GM19372 (cell line): ENCODE results near the gene JMJD1C.
"Not testable (repeated sequence)": the region's sequence is repeated elsewhere in the genome, so short reads cannot be mapped to it uniquely, and the experiment has no call there.

Source experiments
- ATAC-seq: cut with Tn5 transposase; IDR thresholded peaks from one replicate; pipeline ENCODE4 v1.9.1; 2021; ENCODE audit warnings: mild to moderate bottlenecking, low read depth, moderate library complexity; ENCODE audit not compliant: unreplicated experiment

The JMJD1C gene

DNA sequence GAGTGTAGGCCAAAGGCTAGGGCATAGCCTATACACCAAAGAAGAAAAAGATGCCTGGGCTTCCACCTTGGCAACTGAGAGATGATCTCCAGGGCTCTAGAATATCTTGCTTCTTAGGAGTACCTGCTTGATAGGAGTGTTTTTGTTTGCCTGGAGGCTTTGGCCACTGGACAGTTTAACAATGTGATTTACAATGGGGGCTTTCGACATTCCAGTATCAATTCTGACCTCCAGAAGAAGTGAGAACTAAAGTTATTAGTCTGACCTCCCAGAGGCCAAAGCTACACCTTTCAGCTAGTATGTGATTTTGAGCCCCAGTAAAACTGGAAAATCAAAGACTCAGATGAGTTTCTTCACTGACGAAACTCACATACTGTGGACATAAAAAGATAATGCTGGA, 96.1 kb downstream of the JMJD1C start:
- no peak for ATAC-seq

DNA sequence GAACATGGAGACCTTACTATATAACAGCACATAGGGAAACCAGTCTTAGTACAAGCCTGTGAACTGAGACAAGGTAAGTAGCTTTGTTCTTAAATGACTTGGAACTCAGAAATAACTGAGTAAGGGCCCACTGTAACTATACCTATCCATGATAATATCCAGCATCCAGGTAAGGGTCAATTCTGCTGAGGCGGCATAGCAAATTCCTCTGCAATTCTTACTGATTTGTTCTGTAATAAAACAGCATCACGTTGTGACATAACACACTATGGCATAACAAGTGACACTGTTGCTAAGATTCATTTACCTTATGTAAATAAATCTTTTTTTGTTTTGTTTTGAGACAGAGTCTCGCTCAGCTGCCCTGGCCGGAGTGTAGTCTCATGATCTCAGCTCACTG, 97.4 kb downstream of the JMJD1C start:
- no peak for ATAC-seq

DNA sequence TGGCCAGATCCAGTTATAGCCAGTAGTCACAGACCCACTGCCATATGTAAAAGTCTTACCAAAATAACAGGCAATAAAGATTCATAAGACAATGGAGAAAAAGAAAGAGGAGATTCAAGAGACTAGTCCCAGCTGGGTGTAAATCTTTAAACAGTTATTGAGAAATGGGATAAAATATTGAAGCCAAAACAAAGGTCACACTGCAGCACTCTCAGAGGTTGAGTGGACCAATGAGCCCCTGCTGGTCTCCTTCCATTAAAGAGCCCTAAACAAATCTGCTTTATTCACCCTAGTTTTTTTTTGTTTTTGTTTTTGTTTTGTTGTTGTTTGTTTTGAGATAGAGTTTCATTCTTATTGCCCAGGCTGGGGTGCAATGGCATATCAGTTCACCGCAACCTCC, 98.8 kb downstream of the JMJD1C start:
- ATAC-seq = no peak

DNA sequence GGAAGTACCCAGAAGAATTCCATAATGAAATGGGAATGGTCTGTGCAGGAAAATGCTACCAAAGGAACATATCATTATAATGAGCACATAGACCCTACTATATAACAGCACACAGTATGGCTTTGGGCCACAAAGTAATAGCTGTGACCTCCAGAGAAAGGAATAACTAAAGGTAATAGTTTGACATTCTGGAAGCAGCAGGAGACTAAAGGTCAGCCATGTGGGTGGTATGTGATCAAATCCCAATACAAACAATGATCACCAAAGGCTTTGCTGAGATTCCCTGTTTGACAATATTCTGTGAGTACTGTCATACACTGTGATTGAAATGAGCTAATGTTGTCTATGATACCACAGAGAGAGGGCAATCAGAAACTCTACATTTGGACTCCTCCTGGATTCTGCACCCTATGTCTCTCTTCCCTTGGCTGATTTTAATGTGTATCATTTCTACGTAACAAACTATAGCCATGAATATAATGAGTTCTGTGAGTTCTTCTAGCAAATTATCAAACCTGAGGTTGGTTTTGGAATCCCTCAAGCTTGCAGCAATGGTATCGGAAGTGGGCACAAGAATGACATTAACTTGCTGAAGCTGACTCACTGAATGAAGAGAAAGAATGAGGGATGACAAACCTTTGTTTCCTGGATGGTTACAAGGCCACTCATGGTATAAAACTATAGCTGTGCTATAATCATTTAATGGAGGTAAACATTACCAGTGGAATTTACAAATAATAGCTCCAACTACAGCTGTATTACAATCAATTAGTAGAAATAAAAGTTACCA, 99.6 kb downstream of the JMJD1C start:
- no peak for ATAC-seq

DNA sequence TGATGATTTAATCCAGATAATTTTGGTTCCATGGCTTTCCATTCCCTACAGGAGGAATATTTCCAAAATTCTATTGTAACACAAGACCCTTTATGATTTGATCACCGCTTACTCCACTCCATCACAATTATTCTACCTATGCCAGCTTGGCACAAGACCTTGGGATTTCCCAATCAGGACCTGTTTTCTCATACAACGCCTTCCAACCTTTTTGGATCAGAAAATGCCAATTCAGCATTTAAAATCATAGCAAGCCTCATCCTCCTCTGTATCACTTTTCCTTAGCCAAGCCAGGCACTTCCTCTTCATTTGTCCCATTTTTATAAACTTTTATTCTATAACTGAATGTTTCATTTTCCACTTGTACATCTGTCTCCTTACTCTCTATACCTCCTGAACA, 100.9 kb downstream of the JMJD1C start:
- ATAC-seq = no peak

DNA sequence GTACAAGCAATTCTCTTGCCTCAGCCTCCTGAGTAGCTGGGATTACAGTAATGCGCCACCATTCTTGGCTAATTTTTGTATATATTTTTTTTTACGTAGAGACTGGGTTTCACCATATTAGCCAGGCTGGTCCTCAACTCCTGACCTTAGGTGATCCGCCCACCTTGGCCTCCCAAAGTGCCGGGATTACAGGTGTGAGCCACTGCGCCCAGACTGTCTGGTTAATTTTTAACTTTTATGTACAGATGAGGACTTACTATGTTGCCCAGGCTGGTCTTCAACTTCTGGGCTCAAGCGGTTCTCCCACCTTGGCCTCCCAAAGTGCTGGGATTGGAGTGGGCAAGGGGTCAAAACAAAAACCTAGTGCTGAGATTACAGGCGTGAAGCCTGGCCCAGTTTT, 101.8 kb downstream of the JMJD1C start:
- no peak for ATAC-seq

DNA sequence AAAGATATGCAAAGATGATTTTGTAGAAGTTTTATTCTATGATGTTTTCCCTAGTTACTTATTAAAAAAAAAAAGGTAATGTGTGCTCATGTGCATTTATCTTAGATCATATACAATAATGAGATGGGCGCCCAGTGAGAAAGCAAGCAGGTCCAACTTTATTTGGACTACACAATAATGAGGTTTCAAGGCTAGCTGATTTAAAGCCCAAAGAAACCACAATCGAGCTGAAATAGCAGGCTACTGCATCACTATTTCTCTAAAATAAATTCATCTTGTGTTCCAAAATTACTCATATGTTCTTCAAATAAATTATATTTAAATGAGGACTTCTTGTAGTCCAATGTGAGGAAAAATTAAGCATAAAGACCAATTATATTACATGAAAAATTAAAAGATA, 110.1 kb downstream of the JMJD1C start:
- peak; percentile 8 for ATAC-seq

DNA sequence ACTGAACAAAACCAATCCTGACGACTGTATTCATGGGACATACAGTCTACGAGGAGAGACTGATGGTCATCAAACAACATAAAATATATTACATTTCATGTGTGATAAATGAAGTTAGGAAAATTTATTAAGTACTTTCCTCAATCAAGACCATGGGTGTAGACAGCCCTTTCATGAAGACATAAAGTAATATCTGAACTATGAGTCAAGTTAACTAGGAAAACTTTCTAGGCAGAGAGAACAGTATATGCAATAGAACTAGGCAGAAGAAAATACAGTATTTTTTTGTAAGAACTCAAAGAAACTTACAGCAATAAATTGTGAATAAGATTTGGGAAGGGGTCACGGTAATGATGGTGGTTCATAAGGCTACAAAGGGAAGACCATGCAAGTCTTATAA, 112.8 kb downstream of the JMJD1C start:
- no peak for ATAC-seq

DNA sequence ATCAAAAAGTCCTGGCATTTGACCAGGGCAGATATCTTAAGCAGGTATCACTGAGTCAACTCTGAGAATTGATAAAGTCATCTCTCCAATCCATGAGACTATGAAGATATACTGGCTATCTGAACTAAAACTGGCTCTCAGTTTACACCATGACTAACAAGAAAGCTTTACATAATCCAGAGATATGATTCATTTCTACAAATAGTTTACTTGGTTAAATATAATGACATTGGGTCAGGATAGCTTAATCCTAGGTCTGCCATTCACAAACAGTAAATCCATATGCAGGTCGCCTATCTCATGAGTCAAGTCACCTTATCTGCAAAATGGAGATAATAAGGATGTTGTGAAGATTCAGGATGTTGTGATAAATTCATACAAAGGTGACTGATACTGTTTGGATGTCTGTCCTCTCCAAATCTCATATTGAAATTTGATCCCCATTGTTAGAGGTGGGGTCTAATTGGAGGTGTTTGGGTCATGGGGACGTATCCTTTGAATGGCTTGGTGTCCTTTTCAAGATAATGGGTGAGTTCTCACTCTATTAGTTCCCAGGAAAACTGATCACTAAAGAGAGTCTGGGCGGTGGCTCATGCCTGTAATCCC, 117.4 kb downstream of the JMJD1C start:
- no peak for ATAC-seq

DNA sequence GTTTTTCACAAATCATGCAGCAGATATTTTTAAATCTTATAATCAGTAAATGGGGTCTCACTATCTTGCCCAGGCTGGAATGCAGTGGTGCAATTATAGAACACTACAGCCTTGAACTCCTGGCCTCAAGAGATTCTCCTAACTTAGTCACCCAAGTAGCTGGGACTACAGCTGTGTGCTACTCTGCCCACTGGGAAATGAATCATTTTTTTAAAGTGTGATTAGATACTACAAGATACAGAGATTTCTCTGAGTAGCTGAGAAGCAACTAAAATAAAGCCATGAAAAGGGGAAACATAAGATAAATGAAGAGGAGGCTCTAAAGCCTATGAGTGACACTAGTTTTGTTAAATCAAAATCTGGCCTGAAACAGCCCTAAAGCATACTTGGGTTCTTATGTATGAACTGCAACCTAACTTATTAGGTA, 119.7 kb downstream of the JMJD1C start:
- no peak for ATAC-seq

DNA sequence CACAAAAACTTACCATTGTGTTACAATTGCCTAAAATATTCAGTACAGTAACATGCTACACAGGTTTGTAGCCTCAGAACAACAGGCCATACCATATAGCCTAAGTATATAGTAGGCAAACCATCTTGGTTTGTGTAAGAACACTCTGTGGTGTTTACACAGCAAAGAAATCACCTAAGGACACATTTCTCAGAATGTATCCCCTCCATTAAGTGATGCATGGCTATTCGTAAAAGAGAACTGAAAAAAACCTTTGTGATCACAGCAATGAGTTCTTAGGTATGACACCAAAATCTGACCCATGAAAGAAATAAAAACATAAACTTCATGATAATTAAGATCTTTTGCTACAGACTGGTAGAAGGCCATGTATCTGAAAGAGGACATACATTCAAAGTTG, 121.5 kb downstream of the JMJD1C start:
- ATAC-seq = no peak

DNA sequence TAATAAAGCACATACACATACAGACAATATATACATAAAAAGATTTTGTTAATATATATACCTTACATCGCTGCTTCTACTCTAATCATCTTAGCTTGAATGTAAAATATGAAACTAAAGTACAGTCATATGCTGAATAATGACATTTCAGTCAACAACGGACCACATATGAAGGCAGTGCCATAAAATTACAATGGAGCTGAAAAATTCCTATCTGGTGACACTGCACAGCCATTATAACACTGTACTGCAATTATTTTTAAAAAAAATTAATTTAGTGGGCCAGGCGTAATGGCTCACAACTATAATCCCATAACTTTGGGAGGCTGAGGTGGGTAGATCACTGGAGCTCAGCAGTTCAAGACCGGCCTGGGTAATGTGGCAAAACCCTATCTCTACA, 122.3 kb downstream of the JMJD1C start:
- ATAC-seq = no peak

DNA sequence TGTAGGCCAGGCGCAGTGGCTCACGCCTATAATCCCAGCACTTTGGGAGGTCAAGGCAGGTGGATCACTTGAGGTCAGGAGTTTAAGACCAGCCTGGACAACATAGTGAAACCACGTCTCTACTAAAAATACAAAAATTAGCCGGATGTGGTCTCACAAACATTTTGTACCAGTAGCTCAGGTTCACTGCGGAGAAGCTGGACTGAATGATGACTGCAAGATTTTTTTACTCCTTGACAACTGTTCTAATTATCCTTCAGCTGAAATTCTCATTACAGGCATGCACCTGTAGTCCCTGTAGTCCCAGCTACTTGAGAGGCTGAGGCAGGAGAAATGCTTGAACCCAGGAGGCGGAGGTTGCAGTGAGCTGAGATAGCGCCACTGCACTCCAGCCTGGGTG, 126.1 kb downstream of the JMJD1C start:
- not testable (repeated sequence) for ATAC-seq

DNA sequence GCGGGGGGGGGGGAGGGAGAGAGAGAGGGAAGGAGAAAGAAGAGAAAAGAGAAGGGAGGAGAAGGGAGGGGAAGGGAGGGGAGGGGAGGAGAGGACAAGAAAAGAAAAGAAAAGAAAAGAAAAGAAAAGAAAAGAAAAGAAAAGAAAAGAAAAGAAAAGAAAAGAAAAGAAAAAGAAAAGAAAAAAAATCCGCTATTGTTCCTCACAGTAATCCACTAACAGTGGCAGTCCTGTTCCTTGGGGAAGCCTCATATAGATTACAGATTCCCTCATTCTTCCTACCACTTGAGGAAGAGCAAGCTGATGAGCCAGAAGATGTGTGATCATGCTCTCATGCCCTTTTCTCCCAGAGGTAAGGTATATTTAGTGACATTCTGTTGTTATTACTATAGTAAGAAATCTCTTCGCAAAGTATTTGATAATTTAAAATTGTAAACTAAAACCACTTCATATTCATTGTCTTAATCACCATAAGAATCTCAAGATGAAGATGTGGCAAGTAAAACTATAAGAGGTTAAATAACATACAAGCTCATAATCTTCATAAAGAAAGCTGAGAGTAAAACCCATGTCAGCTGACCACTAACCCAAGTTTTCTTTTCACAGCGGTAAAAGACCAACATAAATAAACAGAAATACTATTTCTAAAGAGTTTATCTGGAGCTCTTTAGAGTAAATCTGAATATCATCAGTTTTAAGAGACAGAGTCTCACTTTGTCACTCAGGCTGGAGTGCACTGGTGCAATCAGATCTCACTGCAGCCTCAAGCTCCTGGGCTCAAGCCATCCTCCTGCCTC, 128.1 kb downstream of the JMJD1C start:
- ATAC-seq = no peak

DNA sequence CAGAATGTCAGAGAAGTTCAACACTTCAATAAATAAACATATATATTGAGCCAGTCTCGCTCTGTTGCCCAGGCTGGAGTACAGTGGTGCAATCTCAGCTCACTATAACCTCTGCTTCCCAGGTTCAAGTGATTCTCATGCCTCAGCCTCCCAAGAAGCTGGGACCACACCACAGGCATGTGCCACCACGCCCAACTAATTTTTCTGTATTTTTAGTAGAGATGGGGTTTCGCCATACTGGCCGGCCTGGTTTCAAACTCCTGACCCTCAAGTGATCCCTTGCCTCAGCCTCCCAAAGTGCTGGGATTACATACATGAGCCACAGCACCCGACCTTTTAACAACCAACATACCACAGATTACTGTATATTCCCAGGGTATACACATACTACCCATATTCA, 134.2 kb downstream of the JMJD1C start:
- no peak for ATAC-seq

DNA sequence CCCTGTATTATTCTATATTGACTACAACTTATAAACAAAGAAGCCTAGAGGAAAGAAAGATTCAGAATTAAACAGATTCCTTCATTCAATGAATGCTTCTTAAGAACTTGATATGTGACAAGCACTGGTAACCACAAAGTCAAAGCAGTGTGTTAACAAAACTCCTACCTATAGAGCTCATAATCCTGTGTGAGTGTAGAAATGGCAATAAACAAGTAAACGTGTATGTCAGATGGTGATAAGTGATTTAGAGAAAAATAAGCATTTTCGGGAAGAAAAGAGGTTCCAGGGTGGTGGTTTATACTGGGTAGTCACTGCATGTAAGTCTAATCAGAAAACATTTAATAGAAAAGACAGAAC, 141.3 kb downstream of the JMJD1C start:
- ATAC-seq = no peak

DNA sequence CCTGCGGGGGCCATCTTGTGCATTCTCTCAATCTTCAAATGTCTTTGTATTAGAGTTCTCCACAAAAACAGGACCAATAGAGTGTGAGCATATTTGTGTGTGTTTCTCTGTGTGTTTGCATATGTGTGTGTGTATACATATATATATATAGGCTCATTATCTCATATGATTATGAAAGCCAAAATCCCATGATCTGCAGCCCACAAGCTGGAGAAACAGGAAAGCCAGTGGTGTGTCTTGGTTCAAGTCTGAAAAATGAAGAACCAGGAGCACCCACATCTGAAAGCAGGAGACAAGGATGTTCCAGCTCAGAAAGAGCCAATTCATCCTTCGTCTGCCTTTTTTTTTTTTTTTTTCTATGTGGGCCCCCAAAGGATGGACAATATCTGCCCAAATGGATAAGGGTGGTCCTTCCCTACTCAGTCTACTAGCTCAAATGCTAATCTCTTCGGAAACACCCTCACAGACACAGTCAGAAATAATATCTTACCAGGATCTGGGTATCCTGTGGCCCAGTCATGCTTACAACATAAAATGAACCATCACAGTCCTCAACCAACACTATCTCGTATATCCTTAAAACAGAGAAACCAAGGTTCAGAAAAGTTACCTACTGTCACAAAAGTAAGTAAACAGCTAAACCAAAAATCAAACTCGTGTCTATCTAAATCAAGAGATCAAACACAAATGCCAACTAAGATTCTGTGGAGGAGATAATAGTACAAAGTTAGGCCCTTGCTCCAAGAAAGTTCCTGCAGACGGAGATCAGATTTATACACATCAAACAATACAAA, 141.9 kb downstream of the JMJD1C start:
- ATAC-seq = no peak

DNA sequence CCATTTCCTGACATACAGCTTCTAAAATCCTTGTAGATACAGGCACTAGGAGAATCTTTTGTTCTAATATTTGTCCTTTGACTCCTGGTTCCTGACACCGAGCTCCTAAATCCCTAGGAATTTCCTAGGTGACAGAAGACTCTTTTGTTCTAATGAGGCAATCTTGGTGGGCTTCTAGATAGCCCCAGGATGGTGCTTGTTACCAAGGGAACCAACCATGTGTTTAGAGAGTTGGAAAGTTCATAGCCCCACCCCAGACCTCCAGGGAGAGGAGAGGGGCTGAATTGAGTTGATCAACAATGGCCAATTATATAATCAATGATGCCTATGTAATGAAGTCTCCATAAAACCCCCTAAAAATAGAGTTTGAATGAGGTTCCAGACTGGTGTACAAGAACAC, 145.1 kb downstream of the JMJD1C start:
- ATAC-seq = no peak

DNA sequence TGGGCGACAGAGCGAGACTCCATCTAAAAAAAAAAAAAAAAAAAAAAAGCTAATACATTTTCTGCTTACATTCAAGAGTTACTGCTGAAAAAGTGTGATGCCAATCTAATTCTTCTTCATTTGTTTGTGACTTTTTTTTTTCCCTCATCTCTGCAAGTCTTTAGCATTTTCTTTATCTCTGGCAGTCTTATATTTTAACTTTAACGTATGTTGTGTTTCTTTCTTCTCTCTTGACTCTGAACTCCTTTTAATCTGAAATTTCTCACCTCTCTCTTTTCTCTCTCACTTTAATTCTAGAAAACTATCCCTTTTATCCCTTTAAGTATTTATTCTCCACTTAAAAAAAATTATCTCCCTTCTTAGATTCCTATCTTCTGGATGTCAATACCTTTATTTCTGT, 146.5 kb downstream of the JMJD1C start:
- no peak for ATAC-seq

DNA sequence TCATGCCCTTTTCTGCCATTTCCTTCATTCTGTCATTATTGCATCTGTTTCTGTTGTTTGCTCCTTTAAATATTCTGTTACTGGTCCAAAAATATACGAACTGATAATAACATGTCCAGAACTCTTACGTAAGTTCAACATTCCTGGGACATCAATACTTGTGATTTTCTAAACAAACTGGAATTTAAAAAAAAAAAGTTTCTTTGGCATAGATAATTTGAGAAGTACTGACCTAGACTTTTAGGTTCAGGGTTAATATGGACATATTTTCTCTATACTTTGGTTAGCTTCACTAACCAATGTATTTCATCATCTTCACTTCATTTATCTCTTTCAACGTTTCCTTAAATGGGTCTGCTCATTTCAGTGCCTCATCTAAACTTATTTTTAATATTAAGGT, 147.3 kb downstream of the JMJD1C start:
- no peak for ATAC-seq

DNA sequence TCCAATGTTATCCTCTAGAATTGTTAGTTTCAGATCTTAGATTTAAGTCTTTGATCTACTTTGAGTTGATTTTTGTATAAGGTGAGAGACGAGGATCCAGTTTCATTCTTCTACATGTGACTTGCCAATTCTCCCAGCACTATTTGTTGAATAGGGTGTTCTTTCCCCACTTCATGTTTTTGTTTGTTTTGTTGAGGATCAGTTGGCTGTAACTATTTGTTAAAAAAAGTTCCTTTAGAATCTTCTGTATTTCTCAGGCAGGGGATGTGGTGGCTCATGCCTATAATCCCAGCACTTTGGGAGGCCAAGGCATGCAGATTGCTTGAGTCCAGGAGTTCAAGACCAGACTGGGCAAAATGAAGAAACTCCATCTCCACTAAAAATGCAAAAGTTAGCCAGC, 151.8 kb downstream of the JMJD1C start:
- no peak for ATAC-seq
